Measurements from ENCODE around the gene RETREG3. TPM values are rescaled to one million over a fixed set of nuclear protein-coding genes. Genes with fewer than 3 reads are reported as not detected.
A peak's percentile ranks its signal among the peaks of the same experiment; 100 is the strongest.

RETREG3 gene
- total and polyA plus RNA-seq, 9 of the 15 experiments (the other 6 are each of a cell fraction or from before 2014, with no cell fraction given), result 4.1 to 39.0 (median 16.9) TPM

- no peak for TF ChIP-seq ZNF318 (IDR thresholded peaks at IDR 0.05; ENCODE audit: borderline replicate concordance in 1 of 2, low read depth in 1 of 2)
- no peak for TF ChIP-seq PHB2 (IDR thresholded peaks at IDR 0.05; ENCODE audit: low read depth)
- peak in 1 of 2 experiments; percentile 45; a peak in 1 of 4 replicates for TF ChIP-seq SRF (CRISPR knock-in tag; IDR thresholded peaks at IDR 0.05)
- 0 out of 2 replicates have a peak, but pooled peaks have one; percentile 8 for TF ChIP-seq CREM (IDR thresholded peaks at IDR 0.05; ENCODE audit: low read depth)
- TF ChIP-seq ATF7 (IDR thresholded peaks at IDR 0.05), result no peak
- no peak for TF ChIP-seq BCLAF1 (IDR thresholded peaks at IDR 0.05; ENCODE audit: borderline replicate concordance in 1 of 2, control insufficient read depth in 1 of 2, low read depth in 2 of 2, low read length in 1 of 2)
- TF ChIP-seq NCOA1 (IDR thresholded peaks at IDR 0.05; ENCODE audit: low read depth), result peak; percentile 18; the same call in 1 of the 2 replicates
- TF ChIP-seq ZNF217 (CRISPR knock-in tag; IDR thresholded peaks at IDR 0.05), result no peak
- no peak for TF ChIP-seq GATA2 (CRISPR knock-in tag; IDR thresholded peaks at IDR 0.05)
- TF ChIP-seq POLR2H (tag; IDR thresholded peaks at IDR 0.05; ENCODE audit: low read depth), result no peak
- no peak for TF ChIP-seq NR1H2 (CRISPR knock-in tag; IDR thresholded peaks at IDR 0.05)
- TF ChIP-seq ATF4 (CRISPR knock-in tag; IDR thresholded peaks at IDR 0.05), result 0 out of 2 replicates have a peak, but pooled peaks have one; percentile 41
- no peak for TF ChIP-seq SMARCA4 (IDR thresholded peaks at IDR 0.05)
- TF ChIP-seq ZNF830 (CRISPR knock-in tag; IDR thresholded peaks at IDR 0.05), result peak; percentile 84; the same call in 1 of the 2 replicates
- peak; percentile 65; the same call in 1 of the 2 replicates for TF ChIP-seq NFXL1 (CRISPR knock-in tag; IDR thresholded peaks at IDR 0.05)
Measured at GRCh38 chr17:42566215-42566882, 42.8 kb downstream of the RETREG3 start (continued).
